ENCODE results near the gene BTK.
A peak's percentile ranks its signal among the peaks of the same experiment; 100 is the strongest.

The BTK gene

GRCh38 chrX:101385795-101386541, at the start of gene BTK:
Gene BTK (minus strand): TSS chrX:101386191. CDS start chrX:101375284, 10,907 bp downstream.
- Histone ChIP-seq H3K27ac (ENCODE audit: low read depth in 2 of 2, low read length in 2 of 2) (peak within 1 kb of the TSS in 1 of 2 donors; percentile 50), H3K9me3 (ENCODE audit: control insufficient read depth in 2 of 2, low read length in 2 of 2) (no peaks in the 10 kb centered on the region), H3K4me3 (ENCODE audit: low read length in 2 of 2) (peak within 1 kb of the TSS; percentile 17 to 57), H3K4me1 (ENCODE audit: control insufficient read depth in 2 of 2, insufficient read depth in 2 of 2, low read length in 2 of 2) (no peaks in the 10 kb centered on the region), H3K9ac (ENCODE audit: low read depth in 1 of 2, low read length in 2 of 2) (peak within 1 kb of the TSS in 1 of 2 donors; percentile 14), H3K36me3 (ENCODE audit: control insufficient read depth in 2 of 2, insufficient read depth in 2 of 2, low read length in 2 of 2) (no peaks in the 10 kb centered on the region), H3K27me3 (ENCODE audit: control insufficient read depth in 2 of 2, insufficient read depth in 2 of 2, low read length in 2 of 2) (no peaks in the 10 kb centered on the region)

GRCh38 chrX:101430457-101431078, 44.6 kb upstream of the BTK start:
- H3K9me3 ChIP-seq (ENCODE audit: control insufficient read depth in 2 of 2, low read length in 2 of 2) = no peaks in the 10 kb centered on the region
- no peaks in the 10 kb centered on the region for H3K4me1 ChIP-seq (ENCODE audit: control insufficient read depth in 2 of 2, insufficient read depth in 2 of 2, low read length in 2 of 2)
- H3K4me3 ChIP-seq (ENCODE audit: low read length in 2 of 2) = no peak overlapping the region
- H3K9ac ChIP-seq (ENCODE audit: low read depth in 1 of 2, low read length in 2 of 2) = no peak overlapping the region
- peaks cover 0 to 2% of the 10 kb centered on the region in 2 donors for H3K36me3 ChIP-seq (ENCODE audit: control insufficient read depth in 2 of 2, insufficient read depth in 2 of 2, low read length in 2 of 2)
- H3K27me3 ChIP-seq (ENCODE audit: control insufficient read depth in 2 of 2, insufficient read depth in 2 of 2, low read length in 2 of 2) = peaks cover 0 to 2% of the 10 kb centered on the region in 2 donors
- H3K27ac ChIP-seq (ENCODE audit: low read depth in 2 of 2, low read length in 2 of 2) = no peak overlapping the region

DNA sequence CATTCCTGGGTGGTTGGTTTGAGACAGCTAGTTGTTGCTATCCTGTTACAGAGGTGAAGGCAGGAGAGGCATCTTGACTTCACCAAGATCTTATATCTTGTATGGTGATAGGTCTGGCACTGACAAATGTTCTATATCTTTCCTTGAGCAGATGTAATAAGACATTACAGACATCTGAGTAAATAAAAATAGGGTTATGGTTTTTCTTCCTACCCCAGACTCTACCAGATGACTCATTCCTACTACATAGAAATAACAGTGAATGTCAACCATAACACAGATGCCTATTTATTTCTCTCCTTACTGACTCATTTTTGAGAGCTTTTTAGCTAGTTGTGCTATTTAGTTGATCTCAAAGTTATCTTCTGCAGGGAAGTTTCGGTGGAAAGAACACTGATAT, 43.9 kb upstream of the BTK start:
- Histone ChIP-seq H3K4me1 (ENCODE audit: control insufficient read depth in 2 of 2, insufficient read depth in 2 of 2, low read length in 2 of 2) (no peaks in the 10 kb centered on the region), H3K9me3 (ENCODE audit: control insufficient read depth in 2 of 2, low read length in 2 of 2) (no peaks in the 10 kb centered on the region), H3K27ac (ENCODE audit: low read depth in 2 of 2, low read length in 2 of 2) (no peak overlapping the region), H3K4me3 (ENCODE audit: low read length in 2 of 2) (no peak overlapping the region), H3K36me3 (ENCODE audit: control insufficient read depth in 2 of 2, insufficient read depth in 2 of 2, low read length in 2 of 2) (peaks cover 0 to 4% of the 10 kb centered on the region in 2 donors), H3K9ac (ENCODE audit: low read depth in 1 of 2, low read length in 2 of 2) (no peak overlapping the region), H3K27me3 (ENCODE audit: control insufficient read depth in 2 of 2, insufficient read depth in 2 of 2, low read length in 2 of 2) (peaks cover 0 to 2% of the 10 kb centered on the region in 2 donors)

DNA sequence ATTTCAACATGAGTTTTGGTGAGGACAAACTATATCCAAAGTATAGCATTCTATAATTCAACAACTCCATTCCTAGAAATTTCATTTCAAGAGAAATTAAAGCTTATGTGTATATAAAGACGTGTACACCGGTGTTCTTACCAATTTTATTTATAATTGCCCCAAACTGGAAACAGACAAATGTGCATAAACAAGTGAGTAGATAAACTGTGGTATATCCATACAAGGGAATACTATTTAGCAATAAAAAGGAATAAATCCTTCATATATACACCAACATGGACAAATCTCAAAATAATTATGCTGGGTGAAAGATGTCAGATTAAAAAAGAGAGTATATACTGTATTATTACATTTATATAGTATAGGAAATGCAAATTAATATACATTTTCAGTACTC, 42.0 kb upstream of the BTK start:
- H3K27ac ChIP-seq (ENCODE audit: low read depth in 2 of 2, low read length in 2 of 2) = no peak overlapping the region
- H3K4me3 ChIP-seq (ENCODE audit: low read length in 2 of 2) = no peak overlapping the region
- no peaks in the 10 kb centered on the region for H3K9me3 ChIP-seq (ENCODE audit: control insufficient read depth in 2 of 2, low read length in 2 of 2)
- H3K36me3 ChIP-seq (ENCODE audit: control insufficient read depth in 2 of 2, insufficient read depth in 2 of 2, low read length in 2 of 2) = peaks cover 0 to 4% of the 10 kb centered on the region in 2 donors
- H3K4me1 ChIP-seq (ENCODE audit: control insufficient read depth in 2 of 2, insufficient read depth in 2 of 2, low read length in 2 of 2) = no peaks in the 10 kb centered on the region
- peaks cover 0 to 2% of the 10 kb centered on the region in 2 donors for H3K27me3 ChIP-seq (ENCODE audit: control insufficient read depth in 2 of 2, insufficient read depth in 2 of 2, low read length in 2 of 2)
- H3K9ac ChIP-seq (ENCODE audit: low read depth in 1 of 2, low read length in 2 of 2) = no peak overlapping the region

DNA sequence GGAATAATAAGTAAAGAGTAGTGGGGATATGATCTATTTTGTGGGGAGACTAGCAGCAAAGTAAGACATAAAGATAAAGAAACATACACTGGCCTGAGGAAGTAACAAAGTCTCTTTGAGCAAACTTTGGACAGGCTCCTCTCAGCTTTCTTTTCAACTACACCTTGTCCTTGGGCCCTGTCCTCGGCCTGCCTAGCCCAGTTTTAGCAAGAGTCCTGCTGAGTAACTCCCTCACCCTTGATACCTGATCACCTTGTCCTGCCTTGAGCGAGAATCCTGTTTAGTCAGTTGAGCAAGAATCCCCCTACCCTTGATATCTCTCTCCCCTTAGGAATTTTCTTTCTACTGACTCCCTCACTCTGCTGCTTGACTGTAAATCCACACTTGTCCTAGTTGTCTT, 33.5 kb upstream of the BTK start:
- Histone ChIP-seq H3K4me1 (ENCODE audit: control insufficient read depth in 2 of 2, insufficient read depth in 2 of 2, low read length in 2 of 2) (peaks cover 0 to 6% of the 10 kb centered on the region in 2 donors), H3K9ac (ENCODE audit: low read depth in 1 of 2, low read length in 2 of 2) (no peak overlapping the region), H3K36me3 (ENCODE audit: control insufficient read depth in 2 of 2, insufficient read depth in 2 of 2, low read length in 2 of 2) (no peaks in the 10 kb centered on the region), H3K9me3 (ENCODE audit: control insufficient read depth in 2 of 2, low read length in 2 of 2) (no peaks in the 10 kb centered on the region), H3K27me3 (ENCODE audit: control insufficient read depth in 2 of 2, insufficient read depth in 2 of 2, low read length in 2 of 2) (no peaks in the 10 kb centered on the region), H3K4me3 (ENCODE audit: low read length in 2 of 2) (peak overlapping the region in 1 of 2 donors; percentile 76), H3K27ac (ENCODE audit: low read depth in 2 of 2, low read length in 2 of 2) (no peak overlapping the region)

DNA sequence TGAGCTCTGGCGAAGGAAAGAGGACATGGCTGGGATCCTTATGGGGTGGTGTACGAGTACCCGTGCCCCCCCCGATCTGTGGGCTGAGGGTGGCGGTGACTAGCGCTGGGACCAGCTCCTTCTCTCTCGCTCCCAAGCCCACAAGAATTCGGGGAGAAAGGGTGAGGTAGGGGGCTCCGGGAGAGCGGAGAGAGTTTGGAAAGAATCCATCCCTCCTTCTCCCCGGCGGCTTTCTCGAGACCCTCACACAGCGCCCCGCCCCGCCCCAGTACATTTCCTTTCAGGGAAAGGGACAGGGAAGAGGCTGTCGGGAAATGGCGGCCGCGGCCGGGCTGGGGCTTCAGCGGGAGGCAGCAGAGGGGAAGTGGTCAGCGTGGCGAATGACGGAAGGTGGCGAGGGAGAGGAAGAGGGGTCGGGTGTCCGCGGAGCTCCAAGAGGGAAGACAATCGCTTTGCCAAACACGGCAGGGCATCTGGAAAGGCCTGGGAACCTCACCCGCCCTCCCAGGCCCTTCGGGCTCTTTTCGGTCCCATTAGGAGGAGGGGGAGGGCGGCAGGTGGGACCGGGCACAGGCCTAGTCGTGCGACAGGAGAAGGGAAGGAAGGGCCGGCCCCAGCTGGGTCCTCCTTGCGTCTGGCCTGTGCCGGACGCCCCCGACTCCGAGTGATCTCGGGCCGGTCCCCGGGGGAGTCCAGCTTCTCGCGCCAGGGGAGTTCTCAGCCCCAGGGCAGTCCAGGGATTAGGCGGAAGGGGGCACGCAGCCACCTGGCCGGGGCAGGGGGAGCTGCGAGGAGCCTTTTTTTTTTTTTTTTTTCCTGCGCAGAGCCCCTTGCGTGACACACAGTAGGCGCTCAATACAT, 32.2 kb upstream of the BTK start:
- Histone ChIP-seq H3K9ac (ENCODE audit: low read depth in 1 of 2, low read length in 2 of 2) (peak overlapping the region; percentile 78 to 80), H3K4me1 (ENCODE audit: control insufficient read depth in 2 of 2, insufficient read depth in 2 of 2, low read length in 2 of 2) (peaks cover 0 to 6% of the 10 kb centered on the region in 2 donors), H3K9me3 (ENCODE audit: control insufficient read depth in 2 of 2, low read length in 2 of 2) (no peaks in the 10 kb centered on the region), H3K4me3 (ENCODE audit: low read length in 2 of 2) (peak overlapping the region; percentile 71 to 76), H3K36me3 (ENCODE audit: control insufficient read depth in 2 of 2, insufficient read depth in 2 of 2, low read length in 2 of 2) (peaks cover 0 to 3% of the 10 kb centered on the region in 2 donors), H3K27ac (ENCODE audit: low read depth in 2 of 2, low read length in 2 of 2) (peak overlapping the region; percentile 80 to 84), H3K27me3 (ENCODE audit: control insufficient read depth in 2 of 2, insufficient read depth in 2 of 2, low read length in 2 of 2) (no peaks in the 10 kb centered on the region)

- peaks cover 0 to 3% of the 10 kb centered on the region in 2 donors for H3K27me3 ChIP-seq (ENCODE audit: control insufficient read depth in 2 of 2, insufficient read depth in 2 of 2, low read length in 2 of 2)
- peak overlapping the region in 1 of 2 donors; percentile 84 for H3K27ac ChIP-seq (ENCODE audit: low read depth in 2 of 2, low read length in 2 of 2)
- no peaks in the 10 kb centered on the region for H3K9me3 ChIP-seq (ENCODE audit: control insufficient read depth in 2 of 2, low read length in 2 of 2)
- no peak overlapping the region for H3K4me3 ChIP-seq (ENCODE audit: low read length in 2 of 2)
- peaks cover 0 to 6% of the 10 kb centered on the region in 2 donors for H3K4me1 ChIP-seq (ENCODE audit: control insufficient read depth in 2 of 2, insufficient read depth in 2 of 2, low read length in 2 of 2)
- peak overlapping the region in 1 of 2 donors; percentile 80 for H3K9ac ChIP-seq (ENCODE audit: low read depth in 1 of 2, low read length in 2 of 2)
- H3K36me3 ChIP-seq (ENCODE audit: control insufficient read depth in 2 of 2, insufficient read depth in 2 of 2, low read length in 2 of 2) = peaks cover 3 to 6% of the 10 kb centered on the region in 2 donors
These were observed 31.2 kb upstream of the BTK start for GRCh38 chrX:101417190-101417589.

- Histone ChIP-seq H3K9ac (ENCODE audit: low read depth in 1 of 2, low read length in 2 of 2) (no peak overlapping the region), H3K36me3 (ENCODE audit: control insufficient read depth in 2 of 2, insufficient read depth in 2 of 2, low read length in 2 of 2) (peaks cover 8 to 10% of the 10 kb centered on the region in 2 donors), H3K4me3 (ENCODE audit: low read length in 2 of 2) (no peak overlapping the region), H3K9me3 (ENCODE audit: control insufficient read depth in 2 of 2, low read length in 2 of 2) (no peaks in the 10 kb centered on the region), H3K27me3 (ENCODE audit: control insufficient read depth in 2 of 2, insufficient read depth in 2 of 2, low read length in 2 of 2) (peaks cover 0 to 3% of the 10 kb centered on the region in 2 donors), H3K4me1 (ENCODE audit: control insufficient read depth in 2 of 2, insufficient read depth in 2 of 2, low read length in 2 of 2) (peaks cover 0 to 6% of the 10 kb centered on the region in 2 donors), H3K27ac (ENCODE audit: low read depth in 2 of 2, low read length in 2 of 2) (no peak overlapping the region)
These were observed 30.7 kb upstream of the BTK start for GRCh38 chrX:101416691-101417090.

DNA sequence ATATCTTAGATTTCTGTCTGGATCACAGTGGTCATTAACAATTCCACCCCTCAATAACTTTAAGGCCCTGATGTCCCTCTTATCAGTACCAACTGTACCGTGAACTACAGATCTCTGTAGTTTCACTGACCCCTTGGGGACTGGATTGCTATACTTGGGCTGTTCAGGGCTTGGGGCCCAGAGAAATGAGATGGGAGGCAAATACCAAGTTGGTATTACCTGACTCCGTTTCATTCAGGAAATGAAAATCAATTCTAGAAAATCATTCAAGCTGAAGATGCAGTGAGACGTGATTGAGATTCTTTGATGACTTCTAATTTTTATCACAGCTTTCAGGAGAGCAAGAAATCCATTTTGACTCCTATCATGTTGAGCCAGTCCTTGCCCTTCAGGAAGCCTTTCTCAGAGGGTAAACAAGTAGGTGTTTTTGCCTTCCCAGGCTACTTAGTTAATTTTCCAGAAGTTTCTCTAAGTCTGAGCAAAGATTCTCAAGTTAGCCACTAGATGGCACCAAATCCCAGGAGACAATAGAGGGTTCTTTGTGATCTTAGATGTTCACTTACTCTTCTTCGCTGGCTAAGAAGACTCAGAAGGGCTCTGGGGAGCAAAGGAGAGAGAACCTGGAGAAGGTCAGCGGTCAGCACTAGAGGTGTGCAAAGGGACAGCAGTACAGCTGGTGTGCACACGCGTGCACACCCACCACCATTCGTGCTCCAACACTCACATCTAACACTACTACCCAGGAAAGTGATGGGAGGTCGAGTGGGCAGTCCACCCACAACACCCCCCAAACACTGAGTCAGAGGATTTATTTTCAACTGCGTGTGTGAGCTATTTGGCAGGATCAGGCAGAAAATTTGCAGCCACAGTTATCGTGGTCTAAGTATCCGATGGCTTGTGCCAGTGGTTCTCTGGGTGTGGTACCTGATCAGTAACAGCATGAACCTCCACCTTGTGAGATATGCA, 29.5 kb upstream of the BTK start:
- Histone ChIP-seq H3K36me3 (ENCODE audit: control insufficient read depth in 2 of 2, insufficient read depth in 2 of 2, low read length in 2 of 2) (peaks cover 8 to 10% of the 10 kb centered on the region in 2 donors), H3K4me1 (ENCODE audit: control insufficient read depth in 2 of 2, insufficient read depth in 2 of 2, low read length in 2 of 2) (peaks cover 0 to 11% of the 10 kb centered on the region in 2 donors), H3K4me3 (ENCODE audit: low read length in 2 of 2) (no peak overlapping the region), H3K27me3 (ENCODE audit: control insufficient read depth in 2 of 2, insufficient read depth in 2 of 2, low read length in 2 of 2) (peaks cover 0 to 3% of the 10 kb centered on the region in 2 donors), H3K27ac (ENCODE audit: low read depth in 2 of 2, low read length in 2 of 2) (peak overlapping the region in 1 of 2 donors; percentile 38), H3K9ac (ENCODE audit: low read depth in 1 of 2, low read length in 2 of 2) (no peak overlapping the region), H3K9me3 (ENCODE audit: control insufficient read depth in 2 of 2, low read length in 2 of 2) (no peaks in the 10 kb centered on the region)
